Fibroblast of the aortic adventitia (primary cell): Measurements from ENCODE around the gene MYL5. TPM values are rescaled to one million over a fixed set of nuclear protein-coding genes. Genes with fewer than 3 reads are reported as not detected.
A peak's percentile ranks its signal among the peaks of the same experiment; 100 is the strongest.

Experiments
- DNase-seq: peaks from one replicate; pipeline ENCODE4 v3.0.0-alpha.2; 2010; ENCODE audit warnings: low read depth
- H3K4me3 ChIP-seq: 2 replicates; pipeline ENCODE4 v1.5.1; 2011; ENCODE audit warnings: low read depth, mild to moderate bottlenecking, control low read depth, low read length, moderate library complexity
- total RNA-seq: library from RNA; depleted of rRNA; stranded (reverse); fragments of >200 nt; gene quantifications from 2 replicates; pipeline ENCODE4 v1.2.3, GENCODE V29; 2012; ENCODE audit warnings: low replicate concordance
- TF ChIP-seq, protein P1 (sequence below): IDR thresholded peaks from 2 replicates; pipeline ENCODE4 v1.5.1; 2011; ENCODE audit warnings: mild to moderate bottlenecking, low read length, control low read depth, inconsistent platforms; ENCODE audit not compliant: insufficient read depth

MYL5 gene
- total RNA-seq, 1 donor = 20.4 TPM

- TF ChIP-seq, protein P1, sequence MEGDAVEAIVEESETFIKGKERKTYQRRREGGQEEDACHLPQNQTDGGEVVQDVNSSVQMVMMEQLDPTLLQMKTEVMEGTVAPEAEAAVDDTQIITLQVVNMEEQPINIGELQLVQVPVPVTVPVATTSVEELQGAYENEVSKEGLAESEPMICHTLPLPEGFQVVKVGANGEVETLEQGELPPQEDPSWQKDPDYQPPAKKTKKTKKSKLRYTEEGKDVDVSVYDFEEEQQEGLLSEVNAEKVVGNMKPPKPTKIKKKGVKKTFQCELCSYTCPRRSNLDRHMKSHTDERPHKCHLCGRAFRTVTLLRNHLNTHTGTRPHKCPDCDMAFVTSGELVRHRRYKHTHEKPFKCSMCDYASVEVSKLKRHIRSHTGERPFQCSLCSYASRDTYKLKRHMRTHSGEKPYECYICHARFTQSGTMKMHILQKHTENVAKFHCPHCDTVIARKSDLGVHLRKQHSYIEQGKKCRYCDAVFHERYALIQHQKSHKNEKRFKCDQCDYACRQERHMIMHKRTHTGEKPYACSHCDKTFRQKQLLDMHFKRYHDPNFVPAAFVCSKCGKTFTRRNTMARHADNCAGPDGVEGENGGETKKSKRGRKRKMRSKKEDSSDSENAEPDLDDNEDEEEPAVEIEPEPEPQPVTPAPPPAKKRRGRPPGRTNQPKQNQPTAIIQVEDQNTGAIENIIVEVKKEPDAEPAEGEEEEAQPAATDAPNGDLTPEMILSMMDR = no peak
- no peak for DNase-seq
- no peak overlapping the region for H3K4me3 ChIP-seq
Observed at GRCh38 chr4:684623-685327, 10.4 kb downstream of the MYL5 start.

- TF ChIP-seq, protein P1 = no peak
- H3K4me3 ChIP-seq = no peak overlapping the region
- no peak for DNase-seq
Observed at GRCh38 chr4:685679-686412, 11.5 kb downstream of the MYL5 start.

DNA sequence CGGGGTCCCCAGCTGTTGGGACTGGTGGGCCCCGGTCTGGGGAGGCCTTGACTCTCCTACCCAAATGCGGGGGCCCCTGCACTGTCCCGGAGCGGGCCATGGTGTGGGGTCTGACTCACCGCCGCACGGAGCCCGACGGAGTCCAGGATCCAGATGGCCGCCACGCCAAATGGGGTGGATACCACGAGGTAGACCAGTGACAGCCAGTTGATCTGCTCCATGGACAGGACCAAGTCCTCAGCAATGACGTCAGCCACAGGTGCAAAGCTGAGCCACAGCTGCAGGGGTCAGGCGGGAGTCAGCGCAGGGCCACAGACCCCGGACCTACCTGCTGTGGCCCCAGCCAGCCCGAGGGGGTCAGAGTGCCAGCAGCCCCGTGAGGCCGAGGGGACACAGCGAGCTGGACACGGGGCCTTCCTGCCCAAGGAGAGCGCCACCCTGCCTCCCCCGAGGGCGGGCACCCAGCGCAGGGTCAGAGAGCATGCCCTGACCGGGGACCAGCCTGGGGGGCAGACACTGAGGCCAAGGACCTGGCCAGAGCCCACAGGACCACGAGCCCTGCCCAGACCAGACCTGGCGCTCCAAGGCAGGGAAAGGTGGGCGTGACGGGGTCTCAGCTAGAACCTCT, 12.2 kb downstream of the MYL5 start:
- TF ChIP-seq, protein P1 = no peak
- no peak overlapping the region for H3K4me3 ChIP-seq
- no peak for DNase-seq

DNA sequence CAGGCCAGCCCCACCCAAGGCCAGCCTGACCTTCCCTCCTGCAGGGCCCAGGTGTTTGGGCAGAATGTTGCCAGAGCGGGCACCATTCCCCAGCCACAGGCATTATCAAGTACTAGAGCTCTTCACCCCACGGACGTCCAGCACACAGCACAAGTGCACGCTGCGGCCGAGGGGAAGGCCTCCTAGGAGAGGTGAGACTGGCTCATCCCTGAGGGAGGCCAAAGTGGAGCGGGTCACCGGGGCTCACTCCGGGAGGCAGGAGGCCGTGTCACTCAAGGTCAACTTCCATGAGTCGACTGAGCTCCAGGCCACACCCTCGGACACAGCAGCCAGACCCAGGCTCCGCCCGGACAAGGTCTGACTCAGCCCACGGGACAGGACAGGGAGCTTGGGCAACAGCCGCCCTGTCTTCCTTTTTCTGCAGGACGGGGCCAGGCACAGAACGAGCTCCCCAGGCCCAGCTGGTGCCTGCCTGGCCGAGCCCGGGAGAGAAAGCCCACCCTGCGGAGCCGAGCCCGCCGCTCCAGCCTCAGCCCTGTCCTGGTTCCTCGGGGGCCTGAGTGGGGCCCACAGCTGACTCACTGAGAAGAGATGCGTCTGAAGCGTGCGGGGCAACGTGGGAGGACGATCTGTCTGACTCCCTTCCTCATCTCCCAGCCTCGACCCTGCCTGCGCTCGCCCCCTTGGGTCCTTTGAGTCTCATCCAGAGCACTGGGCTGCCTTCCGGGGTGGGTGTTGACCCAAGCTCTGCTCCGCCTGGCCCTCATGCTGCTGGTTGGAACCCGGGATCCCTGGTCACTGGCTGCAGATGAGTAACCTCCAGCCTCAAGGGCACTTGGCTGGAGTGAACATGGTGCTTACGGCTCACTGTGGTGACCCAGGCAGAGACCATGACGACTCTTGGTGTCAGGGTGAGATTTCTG, 13.0 kb downstream of the MYL5 start:
- peak; percentile 83 for DNase-seq
- H3K4me3 ChIP-seq = peak overlapping the region; percentile 22
- TF ChIP-seq, protein P1 = no peak

- no peak for DNase-seq
- H3K4me3 ChIP-seq = peak overlapping the region; percentile 39
- TF ChIP-seq, protein P1 = no peak
Observed at GRCh38 chr4:687971-688853, 13.9 kb downstream of the MYL5 start.
